Neuronal stem cell (in vitro differentiated cells): ENCODE data around the gene OMA1.
"Not testable (repeated sequence)": the region's sequence is repeated elsewhere in the genome, so short reads cannot be mapped to it uniquely, and the experiment has no call there.

ENCODE experiments used
- DNase-seq: peaks from one replicate; pipeline ENCODE4 v3.0.0-alpha.2; 2013; ENCODE audit warnings: low spot score
- H2AFZ ChIP-seq: one replicate; pipeline ENCODE4 v1.6.1; 2013; ENCODE audit warnings: mild to moderate bottlenecking, low read length, inconsistent platforms
- H2AK5ac ChIP-seq: 2 replicates; pipeline ENCODE4 v1.6.1; 2013; ENCODE audit warnings: low read depth, mild to moderate bottlenecking, inconsistent platforms, low read length, moderate library complexity, mixed read lengths
- H2BK120ac ChIP-seq: 2 replicates; pipeline ENCODE4 v1.6.1; 2013; ENCODE audit warnings: low read depth, mild to moderate bottlenecking, inconsistent platforms, low read length, moderate library complexity, mixed read lengths
- H2BK12ac ChIP-seq: one replicate; pipeline ENCODE4 v1.6.1; 2013; ENCODE audit warnings: low read length, inconsistent platforms
- H2BK15ac ChIP-seq: 2 replicates; pipeline ENCODE4 v1.6.1; 2013; ENCODE audit warnings: mild to moderate bottlenecking, low read length, inconsistent platforms, mixed read lengths
- H2BK5ac ChIP-seq: one replicate; pipeline ENCODE4 v1.6.1; 2013; ENCODE audit warnings: inconsistent platforms, mild to moderate bottlenecking, low read length, moderate library complexity
- H3K14ac ChIP-seq: one replicate; pipeline ENCODE4 v1.6.1; 2013; ENCODE audit warnings: low read length, inconsistent platforms
- H3K18ac ChIP-seq: 2 replicates; pipeline ENCODE4 v1.6.1; 2013; ENCODE audit warnings: low read length, inconsistent platforms
- H3K23ac ChIP-seq: 2 replicates; pipeline ENCODE4 v1.6.1; 2013; ENCODE audit warnings: low read depth, mild to moderate bottlenecking, mixed read lengths, low read length, inconsistent platforms; ENCODE audit not compliant: poor library complexity
- H3K27ac ChIP-seq: replicated peaks from 3 replicates; pipeline ENCODE4 v1.5.1; 2013; ENCODE audit warnings: low read length, inconsistent platforms
- H3K27me3 ChIP-seq, 3 experiments: 2 replicates each; pipeline ENCODE4 v1.6.1; 2013; ENCODE audit warnings: low read length in 3 of 3, mild to moderate bottlenecking in 2 of 3, inconsistent platforms in 1 of 3, low read depth in 1 of 3, mixed read lengths in 1 of 3, moderate library complexity in 1 of 3; ENCODE audit not compliant: control insufficient read depth in 3 of 3, insufficient read depth in 3 of 3
- H3K36me3 ChIP-seq, 2 donors: replicated peaks in 1 of 2; 2 replicates each; pipeline ENCODE4 v1.6.1; 2013; ENCODE audit warnings: low read length in 2 of 2; ENCODE audit not compliant: control insufficient read depth in 2 of 2, insufficient read depth in 2 of 2
- H3K4ac ChIP-seq: 2 replicates; pipeline ENCODE4 v1.6.1; 2013; ENCODE audit warnings: inconsistent platforms, mild to moderate bottlenecking, low read length, moderate library complexity
- H3K4me1 ChIP-seq, 2 donors: 1 replicate in 1 of 2; 2 replicates in 1 of 2; pipeline ENCODE4 v1.6.1; 2013; ENCODE audit warnings: low read length in 2 of 2, low read depth in 1 of 2; ENCODE audit not compliant: control insufficient read depth in 2 of 2, insufficient read depth in 1 of 2
- H3K4me2 ChIP-seq: one replicate; pipeline ENCODE4 v1.6.1; 2013; ENCODE audit warnings: mild to moderate bottlenecking, low read length, inconsistent platforms; ENCODE audit not compliant: insufficient read depth, poor library complexity, severe bottlenecking
- H3K4me3 ChIP-seq, 2 donors: 2 replicates each; pipeline ENCODE4 v1.5.1; 2013; ENCODE audit warnings: low read length in 2 of 2, mild to moderate bottlenecking in 2 of 2, inconsistent platforms in 1 of 2, moderate library complexity in 1 of 2
- H3K79me1 ChIP-seq: one replicate; pipeline ENCODE4 v1.6.1; 2013; ENCODE audit warnings: low read depth, mild to moderate bottlenecking, inconsistent platforms, low read length, moderate library complexity
- H3K9ac ChIP-seq: one replicate; pipeline ENCODE4 v1.6.1; 2013; ENCODE audit warnings: mild to moderate bottlenecking, low read depth, low read length, inconsistent platforms; ENCODE audit not compliant: poor library complexity
- H3K9me3 ChIP-seq, 2 donors: replicated peaks in 1 of 2; 2 replicates each; pipeline versions ENCODE3 to v1.6.1; 2013; ENCODE audit warnings: low read length in 2 of 2, mild to moderate bottlenecking in 2 of 2, inconsistent platforms in 1 of 2, low read depth in 1 of 2, mixed read lengths in 1 of 2, moderate library complexity in 1 of 2; ENCODE audit not compliant: control insufficient read depth in 2 of 2, insufficient read depth in 1 of 2
- H4K8ac ChIP-seq: one replicate; pipeline ENCODE4 v1.6.1; 2013; ENCODE audit warnings: low read depth, mild to moderate bottlenecking, inconsistent platforms, low read length, moderate library complexity
- H4K91ac ChIP-seq: one replicate; pipeline ENCODE4 v1.6.1; 2013; ENCODE audit warnings: low read length, low read depth, mild to moderate bottlenecking, inconsistent platforms; ENCODE audit not compliant: poor library complexity
- WGBS, 2 donors: extraction: QIAGEN DNeasy Blood & Tissue Kit; methylation state at CpG; one replicate each; pipeline ENCODE4 v1.1.7; 2013; ENCODE audit warnings: missing lambda C conversion rate in 2 of 2, mixed read lengths in 1 of 2; ENCODE audit not compliant: insufficient read length in 2 of 2, insufficient replicate concordance in 1 of 2; ENCODE audit errors: extremely low coverage in 2 of 2; 5-methylcytosine and 5-hydroxymethylcytosine counted together

The OMA1 gene

DNA sequence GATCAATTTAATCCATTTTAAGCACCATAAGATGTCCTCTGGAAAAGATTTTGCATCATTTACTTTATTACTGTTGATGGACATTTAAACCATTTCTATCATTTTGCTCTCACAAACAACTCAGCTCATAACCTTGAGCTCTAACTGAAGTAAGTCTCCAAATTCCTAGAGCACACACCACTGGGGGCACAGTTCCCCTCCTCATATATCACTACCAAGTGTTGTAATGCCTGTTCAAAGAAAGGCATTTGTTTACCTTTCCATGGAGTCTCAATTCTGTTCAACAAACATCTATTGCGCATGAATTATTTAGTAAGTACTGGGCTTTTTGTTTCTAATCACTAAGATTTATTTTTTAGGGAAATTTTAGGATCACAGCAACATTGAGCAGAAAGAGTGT is 8.9 kb upstream of the OMA1 start:
- no peak overlapping the region for H3K4ac ChIP-seq
- no peak overlapping the region for H2AFZ ChIP-seq
- H3K9me3 ChIP-seq, result no peaks in the 10 kb centered on the region
- no peak overlapping the region for H3K9ac ChIP-seq
- H3K4me3 ChIP-seq, result no peak overlapping the region
- no peak overlapping the region for H2BK12ac ChIP-seq
- no peaks in the 10 kb centered on the region for H3K36me3 ChIP-seq
- H2BK15ac ChIP-seq, result no peak overlapping the region
- no CpG with 5 or more reads among the region's 1 CpG for WGBS, 2 donors
- no peak overlapping the region for H2BK120ac ChIP-seq
- no peak overlapping the region for H2BK5ac ChIP-seq
- peaks cover 0 to 7% (median 0%) of the 10 kb centered on the region in 3 experiments for H3K27me3 ChIP-seq
- H3K79me1 ChIP-seq, result no peaks in the 10 kb centered on the region
- H4K91ac ChIP-seq, result no peak overlapping the region
- no peak overlapping the region for H4K8ac ChIP-seq
- no peak overlapping the region for H2AK5ac ChIP-seq
- no peak for DNase-seq
- no peak overlapping the region for H3K14ac ChIP-seq
- H3K27ac ChIP-seq, result no peak overlapping the region
- no peak overlapping the region for H3K18ac ChIP-seq
- H3K4me1 ChIP-seq, result no peaks in the 10 kb centered on the region
- H3K4me2 ChIP-seq, result no peak overlapping the region
- H3K23ac ChIP-seq, result no peak overlapping the region

DNA sequence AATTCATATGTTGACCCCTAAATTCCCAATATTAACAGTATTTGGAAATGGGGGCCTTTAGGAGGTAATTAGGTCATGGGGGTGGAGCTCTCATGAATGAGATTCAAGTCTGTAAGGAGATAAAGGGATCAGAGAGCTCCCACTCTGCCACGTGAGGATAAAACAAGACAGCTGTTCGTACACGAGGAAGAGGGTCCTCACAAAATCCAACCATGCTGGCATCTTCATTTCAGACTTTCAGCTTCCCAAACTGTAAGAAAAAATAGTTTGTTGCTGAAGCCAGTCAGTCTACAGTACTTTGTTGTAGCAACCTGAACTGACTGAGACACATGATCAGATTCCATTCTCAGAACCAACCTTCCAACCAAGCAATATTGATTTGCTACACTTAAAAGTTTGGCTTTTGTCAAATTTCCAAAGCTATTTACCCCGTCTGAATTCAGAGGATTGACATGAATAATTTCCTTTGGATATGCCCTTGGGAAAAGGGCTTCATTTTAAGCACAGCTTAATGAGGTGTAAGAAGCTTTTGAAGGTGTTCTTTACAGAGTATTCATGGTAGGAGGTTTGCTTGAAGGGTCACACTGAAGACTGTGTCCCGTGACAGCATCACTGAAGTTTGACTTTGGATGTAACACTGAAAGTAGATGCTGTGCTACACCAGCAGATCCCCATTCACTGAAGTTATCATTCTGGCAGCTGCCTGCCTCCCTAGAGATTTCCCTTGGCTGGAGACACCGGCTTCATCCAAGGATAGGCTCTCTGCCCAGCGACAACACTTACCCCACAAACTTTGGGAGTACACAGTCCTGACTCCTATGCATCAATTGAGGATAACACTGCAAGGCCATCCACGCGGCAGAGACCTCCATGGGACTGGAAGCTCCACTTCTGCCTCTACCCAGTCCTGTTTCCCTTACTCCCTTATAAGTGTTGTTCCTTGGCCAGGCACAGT is 4.9 kb upstream of the OMA1 start:
- WGBS, 2 donors, result no CpG with 5 or more reads among the region's 9 CpGs
- H3K27ac ChIP-seq, result no peak overlapping the region

GRCh38 chr1:58549291-58549690 is 2.8 kb upstream of the OMA1 start:
- not testable (repeated sequence) for H3K79me1 ChIP-seq, H2BK5ac ChIP-seq, H3K4ac ChIP-seq, H2AK5ac ChIP-seq, H3K27me3 ChIP-seq, H3K23ac ChIP-seq, H3K27ac ChIP-seq, H2BK120ac ChIP-seq, H4K8ac ChIP-seq, H3K4me1 ChIP-seq, H3K36me3 ChIP-seq, DNase-seq, H3K4me2 ChIP-seq, H4K91ac ChIP-seq, H3K14ac ChIP-seq, H3K4me3 ChIP-seq, H2BK15ac ChIP-seq, H3K9ac ChIP-seq, H3K18ac ChIP-seq, H2BK12ac ChIP-seq, H3K9me3 ChIP-seq, H2AFZ ChIP-seq
- WGBS, 2 donors, result no CpG with 5 or more reads among the region's 6 CpGs

More for the DNA sequence above, 4.9 kb upstream of the OMA1 start:
- Histone ChIP-seq H3K79me1 (no peaks in the 10 kb centered on the region), H3K9ac (peak overlapping the region; percentile 53), H4K8ac (no peak overlapping the region), H3K4me1 (no peaks in the 10 kb centered on the region), H3K23ac (no peak overlapping the region), H4K91ac (no peak overlapping the region), H3K4ac (no peak overlapping the region), H2AK5ac (no peak overlapping the region), H2BK120ac (no peak overlapping the region), H2BK12ac (no peak overlapping the region), H3K14ac (no peak overlapping the region), H3K9me3 (no peaks in the 10 kb centered on the region), H2AFZ (no peak overlapping the region), H3K27me3 (peaks cover 0 to 6% (median 0%) of the 10 kb centered on the region in 3 experiments), H2BK15ac (no peak overlapping the region), H2BK5ac (no peak overlapping the region), H3K4me3 (no peak overlapping the region), H3K4me2 (no peak overlapping the region), H3K36me3 (no peaks in the 10 kb centered on the region), H3K18ac (no peak overlapping the region)
- no peak for DNase-seq

DNA sequence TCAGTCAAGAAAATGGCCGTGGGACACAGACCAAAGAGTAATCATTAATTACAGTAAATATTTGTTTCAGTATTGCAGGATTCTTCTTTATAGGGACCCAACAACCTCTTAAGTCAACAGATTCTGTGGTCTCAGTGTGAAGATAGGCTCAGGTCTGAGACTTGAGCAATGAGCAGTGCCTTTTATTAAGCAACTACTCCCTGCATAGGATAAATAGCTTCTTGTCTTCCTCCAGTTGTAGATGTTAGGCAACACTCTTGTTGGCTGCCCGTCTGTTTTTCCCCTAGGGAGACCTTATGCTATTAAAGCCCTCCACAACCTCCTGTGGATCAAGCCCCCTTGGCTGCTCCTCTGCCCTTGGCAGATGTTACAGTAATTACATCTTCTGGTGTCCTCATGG is 1.8 kb upstream of the OMA1 start:
- Histone ChIP-seq H3K4ac (no peak overlapping the region), H2BK12ac (no peak overlapping the region), H4K91ac (no peak overlapping the region), H3K79me1 (no peaks in the 10 kb centered on the region), H2AFZ (no peak overlapping the region), H3K4me3 (no peak overlapping the region), H2BK120ac (no peak overlapping the region), H3K4me2 (no peak overlapping the region), H3K23ac (no peak overlapping the region), H2BK5ac (no peak overlapping the region), H3K36me3 (no peaks in the 10 kb centered on the region), H3K9ac (no peak overlapping the region), H2BK15ac (no peak overlapping the region), H3K27ac (no peak overlapping the region), H3K18ac (no peak overlapping the region), H3K14ac (no peak overlapping the region), H3K4me1 (peaks cover 1 to 7% of the 10 kb centered on the region in 2 donors), H2AK5ac (no peak overlapping the region), H4K8ac (no peak overlapping the region), H3K9me3 (no peaks in the 10 kb centered on the region), H3K27me3 (peaks cover 0 to 4% (median 0%) of the 10 kb centered on the region in 3 experiments)
- WGBS, 2 donors, result no CpG with 5 or more reads among the region's 2 CpGs
- DNase-seq, result no peak
